Measurements from ENCODE around the gene SH2D1B.
"Not testable (repeated sequence)": the region's sequence is repeated elsewhere in the genome, so short reads cannot be mapped to it uniquely, and the experiment has no call there.

The SH2D1B gene

DNA sequence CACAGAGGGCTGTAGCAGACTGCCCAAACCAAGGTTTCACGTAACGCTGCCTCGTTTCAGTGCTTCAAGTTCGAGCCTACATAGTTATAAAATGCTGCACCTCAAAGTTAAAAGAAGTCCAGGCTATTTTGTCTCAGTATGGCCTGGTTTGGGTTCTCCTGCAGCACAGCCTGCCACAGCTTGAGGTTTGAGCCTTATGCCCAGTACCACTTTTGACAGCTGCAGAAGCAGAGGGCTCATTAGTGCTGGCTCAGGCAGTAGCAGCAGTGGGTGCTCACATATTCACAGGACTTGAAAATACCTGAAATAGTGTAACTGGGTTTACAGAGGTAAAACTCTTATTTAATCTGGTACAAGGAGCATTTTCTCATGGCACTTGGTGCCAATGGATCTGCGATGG is 50.6 kb downstream of the SH2D1B start:
- no peak for DNase-seq (ENCODE audit: low read depth in 2 of 2)

GRCh38 chr1:162360874-162361260 is 51.1 kb downstream of the SH2D1B start:
- no peak for DNase-seq (ENCODE audit: low read depth in 2 of 2)

- no peak for DNase-seq (ENCODE audit: low read depth in 2 of 2)
Observed at GRCh38 chr1:162360237-162360873, 51.6 kb downstream of the SH2D1B start.

- no peak for DNase-seq (ENCODE audit: low read depth in 2 of 2)
Observed at GRCh38 chr1:162359523-162360236, 52.3 kb downstream of the SH2D1B start.

DNA sequence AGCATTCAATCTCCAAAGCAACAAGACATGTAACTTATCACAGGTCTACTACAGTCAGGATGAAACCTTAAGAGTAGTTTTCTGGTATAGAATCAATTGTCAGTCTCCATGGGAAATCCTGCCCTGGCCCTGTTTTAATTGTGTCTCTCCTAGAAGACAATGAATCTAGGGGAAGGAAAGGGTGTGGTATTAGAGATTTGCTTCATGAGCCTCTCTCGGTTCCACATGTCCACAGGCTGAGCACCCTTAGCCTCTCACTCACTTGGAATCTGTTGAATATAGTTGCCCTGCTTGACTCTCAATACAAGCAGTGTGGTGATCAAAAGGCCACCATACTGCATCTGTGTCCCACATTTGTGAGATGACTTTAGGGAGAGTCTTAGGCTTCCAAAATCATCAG is 53.0 kb downstream of the SH2D1B start:
- no peak for DNase-seq (ENCODE audit: low read depth in 2 of 2)

- no peak for DNase-seq (ENCODE audit: low read depth in 2 of 2)
Observed at GRCh38 chr1:162357681-162358266, 54.2 kb downstream of the SH2D1B start.

GRCh38 chr1:162353702-162354101 is 58.2 kb downstream of the SH2D1B start:
- DNase-seq (ENCODE audit: low read depth in 2 of 2), result no peak

GRCh38 chr1:162353078-162353477 is 58.9 kb downstream of the SH2D1B start:
- DNase-seq (ENCODE audit: low read depth in 2 of 2), result no peak

DNA sequence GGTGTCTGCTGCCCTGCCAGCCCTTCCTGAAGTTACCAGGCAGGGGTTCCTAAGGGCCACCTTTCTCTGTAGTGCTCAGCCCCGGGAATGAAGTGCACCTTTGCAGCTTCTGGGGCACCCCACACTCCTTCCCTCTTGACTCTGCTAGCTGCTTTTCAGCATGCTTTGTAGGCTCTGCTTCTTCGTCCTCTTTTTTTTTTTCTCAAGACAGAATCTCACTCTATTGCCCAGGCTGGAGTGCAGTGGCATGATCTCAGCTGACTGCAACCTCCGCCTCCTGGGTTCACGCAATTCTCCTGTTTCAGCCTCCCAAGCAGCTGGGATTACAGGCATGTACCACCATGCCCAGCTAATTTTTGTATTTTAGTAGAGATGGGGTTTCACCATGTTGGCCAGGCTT is 60.1 kb downstream of the SH2D1B start:
- not testable (repeated sequence) for DNase-seq (ENCODE audit: low read depth in 2 of 2)

GRCh38 chr1:162351246-162351842 is 60.6 kb downstream of the SH2D1B start:
- no peak for DNase-seq (ENCODE audit: low read depth in 2 of 2)

GRCh38 chr1:162349635-162350330 is 62.2 kb downstream of the SH2D1B start:
- peak; percentile 33 for DNase-seq (ENCODE audit: low read depth in 2 of 2)

- DNase-seq (ENCODE audit: low read depth in 2 of 2), result no peak
Observed at GRCh38 chr1:162347281-162347680, 64.7 kb downstream of the SH2D1B start.
